H9 (cell line): Measurements from ENCODE around the gene FHOD3. TPM values are rescaled to one million over a fixed set of nuclear protein-coding genes. Genes with fewer than 3 reads are reported as not detected.

Experiments
- DNase-seq: peaks from one replicate; pipeline ENCODE4 v3.0.0-alpha.2; 2017
- H2AFZ ChIP-seq: one replicate; pipeline ENCODE4 v1.6.1; 2013; ENCODE audit warnings: mild to moderate bottlenecking, low read length, control low read depth, moderate library complexity
- H2AK5ac ChIP-seq: 2 replicates; pipeline ENCODE4 v1.6.1; 2013; ENCODE audit warnings: low read length, control low read depth, mixed read lengths; ENCODE audit not compliant: insufficient read length
- H2BK120ac ChIP-seq: one replicate; pipeline ENCODE4 v1.6.1; 2013; ENCODE audit warnings: low read depth, mild to moderate bottlenecking, low read length, control low read depth, inconsistent platforms; ENCODE audit not compliant: poor library complexity, severe bottlenecking
- H2BK12ac ChIP-seq: 2 replicates; pipeline ENCODE4 v1.6.1; 2013; ENCODE audit warnings: low read length, control low read depth, mixed read lengths, low read depth; ENCODE audit not compliant: insufficient read length
- H2BK15ac ChIP-seq: 2 replicates; pipeline ENCODE4 v1.6.1; 2013; ENCODE audit warnings: low read depth, low read length, control low read depth
- H2BK20ac ChIP-seq: one replicate; pipeline ENCODE4 v1.6.1; 2013; ENCODE audit warnings: low read depth, mild to moderate bottlenecking, low read length, control low read depth, inconsistent platforms; ENCODE audit not compliant: poor library complexity, severe bottlenecking
- H2BK5ac ChIP-seq: 2 replicates; pipeline ENCODE4 v1.6.1; 2013; ENCODE audit warnings: low read length, control low read depth, mixed read lengths; ENCODE audit not compliant: insufficient read length
- H3K14ac ChIP-seq: 2 replicates; pipeline ENCODE4 v1.6.1; 2013; ENCODE audit warnings: low read length, control low read depth; ENCODE audit not compliant: insufficient read depth
- H3K18ac ChIP-seq: 2 replicates; pipeline ENCODE4 v1.6.1; 2013; ENCODE audit warnings: low read depth, mild to moderate bottlenecking, mixed read lengths, low read length, control low read depth; ENCODE audit not compliant: insufficient read length
- H3K23ac ChIP-seq: 2 replicates; pipeline ENCODE4 v1.6.1; 2013; ENCODE audit warnings: low read length, control low read depth, mixed read lengths, low read depth; ENCODE audit not compliant: insufficient read length
- H3K23me2 ChIP-seq: 2 replicates; pipeline ENCODE4 v1.6.1; 2013; ENCODE audit warnings: low read depth, mild to moderate bottlenecking, mixed read lengths, low read length, control low read depth; ENCODE audit not compliant: insufficient read length, poor library complexity, severe bottlenecking
- H3K27ac ChIP-seq: 2 replicates; pipeline ENCODE4 v1.5.1; 2013; ENCODE audit warnings: low read length, control low read depth, mixed read lengths, low read depth; ENCODE audit not compliant: insufficient read length
- H3K27me3 ChIP-seq: 2 replicates; pipeline ENCODE4 v1.6.1; 2013; ENCODE audit warnings: low read length, control low read depth, inconsistent platforms; ENCODE audit not compliant: insufficient read depth
- H3K4ac ChIP-seq: 2 replicates; pipeline ENCODE4 v1.6.1; 2013; ENCODE audit warnings: low read depth, mild to moderate bottlenecking, control low read depth, inconsistent platforms, low read length, moderate library complexity
- H3K4me1 ChIP-seq: 2 replicates; pipeline ENCODE4 v1.6.1; 2013; ENCODE audit warnings: low read length, control low read depth, inconsistent platforms; ENCODE audit not compliant: insufficient read depth
- H3K4me2 ChIP-seq: 2 replicates; pipeline ENCODE4 v1.6.1; 2013; ENCODE audit warnings: low read length, control low read depth, mixed read lengths; ENCODE audit not compliant: insufficient read length, insufficient read depth
- H3K56ac ChIP-seq: 2 replicates; pipeline ENCODE4 v1.6.1; 2013; ENCODE audit warnings: low read depth, mild to moderate bottlenecking, mixed read lengths, low read length, control low read depth; ENCODE audit not compliant: insufficient read length
- H3K79me1 ChIP-seq: 2 replicates; pipeline ENCODE4 v1.6.1; 2013; ENCODE audit warnings: low read depth, mild to moderate bottlenecking, moderate library complexity, low read length, control low read depth, inconsistent platforms; ENCODE audit not compliant: insufficient read depth, poor library complexity, severe bottlenecking
- H3K79me2 ChIP-seq: 2 replicates; pipeline ENCODE4 v1.6.1; 2013; ENCODE audit warnings: low read length, control low read depth, inconsistent platforms; ENCODE audit not compliant: insufficient read depth
- H3K9ac ChIP-seq: 2 replicates; pipeline ENCODE4 v1.6.1; 2013; ENCODE audit warnings: low read length, control low read depth, mixed read lengths; ENCODE audit not compliant: insufficient read length; ENCODE audit errors: extremely low read depth
- H3K9me3 ChIP-seq: one replicate; pipeline ENCODE4 v1.6.1; 2013; ENCODE audit warnings: low read depth, low read length, inconsistent platforms; ENCODE audit not compliant: control insufficient read depth
- H3T11ph ChIP-seq: one replicate; pipeline ENCODE4 v1.6.1; 2013; ENCODE audit warnings: mild to moderate bottlenecking, low read length, control low read depth, inconsistent platforms
- H4K20me1 ChIP-seq: one replicate; pipeline ENCODE4 v1.6.1; 2013; ENCODE audit not compliant: control insufficient read depth, insufficient read length, insufficient read depth
- H4K5ac ChIP-seq: 2 replicates; pipeline ENCODE4 v1.6.1; 2013; ENCODE audit warnings: low read depth, mild to moderate bottlenecking, mixed read lengths, low read length, control low read depth; ENCODE audit not compliant: insufficient read length
- H4K8ac ChIP-seq: replicated peaks from 2 replicates; pipeline ENCODE4 v1.6.1; 2013; ENCODE audit warnings: low read length, control low read depth, mixed read lengths, low read depth; ENCODE audit not compliant: insufficient read length
- H4K91ac ChIP-seq: 2 replicates; pipeline ENCODE4 v1.6.1; 2013; ENCODE audit warnings: low read depth, mild to moderate bottlenecking, moderate library complexity, mixed read lengths, low read length, control low read depth; ENCODE audit not compliant: insufficient read length
- H3K27ac Mint-ChIP-seq, 3 experiments: 2 replicates in 2 of 3; 3 replicates in 1 of 3; pipeline ENCODE4 v1.8.0; 2020 to 2021; ENCODE audit warnings: mixed read lengths in 3 of 3, mild to moderate bottlenecking in 1 of 3, moderate library complexity in 1 of 3
- H3K27me3 Mint-ChIP-seq: 2 replicates; pipeline ENCODE4 v1.8.0; 2021; ENCODE audit warnings: low read depth, mild to moderate bottlenecking, moderate library complexity, mixed read lengths
- H3K36me3 Mint-ChIP-seq, 3 experiments: 2 replicates in 2 of 3; 3 replicates in 1 of 3; pipeline ENCODE4 v1.8.0; 2020 to 2021; ENCODE audit warnings: low read depth in 3 of 3, mixed read lengths in 3 of 3; ENCODE audit not compliant: insufficient read depth in 1 of 3
- H3K4me1 Mint-ChIP-seq, 2 experiments: 2 replicates each; pipeline ENCODE4 v1.8.0; 2020; ENCODE audit warnings: mixed read lengths in 2 of 2
- H3K4me3 Mint-ChIP-seq, 2 experiments: 2 replicates in 1 of 2; 3 replicates in 1 of 2; pipeline ENCODE4 v1.8.0; 2020 to 2021; ENCODE audit warnings: mild to moderate bottlenecking in 2 of 2, mixed read lengths in 2 of 2, moderate library complexity in 1 of 2
- H3K9me3 Mint-ChIP-seq, 2 experiments: 2 replicates in 1 of 2; 3 replicates in 1 of 2; pipeline ENCODE4 v1.8.0; 2020; ENCODE audit warnings: mild to moderate bottlenecking in 2 of 2, mixed read lengths in 2 of 2, moderate library complexity in 1 of 2
- CTCF ChIP-seq: fragments of 200-600 bp; sonication (generic); conservative IDR thresholded peaks from 3 replicates; pipeline ENCODE4 v1.8.0; 2021; ENCODE audit warnings: antibody characterized with exemption, mild to moderate bottlenecking
- WGBS: extraction: QIAGEN DNeasy Blood & Tissue Kit; methylation state at CpG from one replicate; pipeline ENCODE4 v1.1.7; 2013; ENCODE audit warnings: missing lambda C conversion rate, low lambda C conversion rate, mixed read lengths; ENCODE audit not compliant: insufficient read length; ENCODE audit errors: extremely low coverage; 5-methylcytosine and 5-hydroxymethylcytosine counted together
- total RNA-seq: library from RNA; stranded (reverse); gene quantifications from 2 replicates; pipeline ENCODE4 v1.2.1, GENCODE V29; 2021

Gene FHOD3
- total RNA-seq, 1 experiment from 2014 or later = 8.0 TPM

- Histone ChIP-seq H3K27ac (no peak overlapping the region), H3K23ac (no peak overlapping the region), H3K79me1 (no peaks in the 10 kb centered on the region), H3K23me2 (no peaks in the 10 kb centered on the region), H2BK12ac (no peak overlapping the region), H3K9me3 (no peaks in the 10 kb centered on the region), H3K56ac (no peak overlapping the region), H2BK15ac (no peak overlapping the region), H3K4me1 (no peaks in the 10 kb centered on the region), H4K8ac (no peak overlapping the region), H4K91ac (no peak overlapping the region), H2AFZ (no peak overlapping the region), H4K5ac (no peak overlapping the region), H3K27me3 (no peaks in the 10 kb centered on the region), H3K4me2 (no peak overlapping the region), H4K20me1 (no peaks in the 10 kb centered on the region), H3K14ac (no peak overlapping the region), H2AK5ac (no peak overlapping the region), H3T11ph (no peak overlapping the region), H2BK5ac (no peak overlapping the region), H3K18ac (no peak overlapping the region), H2BK120ac (no peak overlapping the region), H2BK20ac (no peak overlapping the region), H3K4ac (no peak overlapping the region), H3K79me2 (no peaks in the 10 kb centered on the region), H3K9ac (no peak overlapping the region)
- DNase-seq = no peak
- H3K4me1 Mint-ChIP-seq = peaks cover 20 to 28% of the 10 kb centered on the region in 2 experiments
- no peaks in the 10 kb centered on the region for H3K36me3 Mint-ChIP-seq
- no peaks in the 10 kb centered on the region for H3K27me3 Mint-ChIP-seq
- H3K9me3 Mint-ChIP-seq = no peaks in the 10 kb centered on the region
- H3K4me3 Mint-ChIP-seq = no peak overlapping the region
- no peak for TF ChIP-seq CTCF
- H3K27ac Mint-ChIP-seq = peak overlapping the region in 2 of 3 experiments; percentile 42 to 73; a peak in 2 of 7 replicates
- no CpG with 5 or more reads among the region's 6 CpGs for WGBS
Observed at GRCh38 chr18:36593641-36594040, 296.1 kb downstream of the FHOD3 start.
